ENCODE measurements around the gene BMP5. TPM values are rescaled to one million over a fixed set of nuclear protein-coding genes. Genes with fewer than 3 reads are reported as not detected.

Gene BMP5
- total and polyA plus RNA-seq, 9 of the 15 experiments (the other 6 are each of a cell fraction or from before 2014, with no cell fraction given): not detected

DNA sequence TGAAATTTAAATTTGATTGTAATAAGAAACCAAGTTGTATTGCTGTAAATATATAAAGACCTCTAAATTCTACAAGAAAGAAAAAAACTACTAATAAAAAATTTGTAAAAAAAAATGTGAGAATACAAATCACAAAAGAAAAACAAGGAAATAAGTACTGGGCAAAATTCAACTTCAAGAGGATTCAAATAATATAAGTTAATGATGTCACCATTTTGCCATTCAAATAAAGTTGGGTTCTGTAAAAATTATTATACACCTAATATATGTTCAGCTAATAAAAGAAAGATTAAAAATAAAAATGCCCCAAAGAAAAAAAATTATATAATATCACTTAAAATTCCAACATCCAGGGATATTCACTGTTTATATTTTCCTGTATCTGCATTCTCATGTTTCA, 47.0 kb upstream of the BMP5 start (continued):
- TF ChIP-seq, protein P1, sequence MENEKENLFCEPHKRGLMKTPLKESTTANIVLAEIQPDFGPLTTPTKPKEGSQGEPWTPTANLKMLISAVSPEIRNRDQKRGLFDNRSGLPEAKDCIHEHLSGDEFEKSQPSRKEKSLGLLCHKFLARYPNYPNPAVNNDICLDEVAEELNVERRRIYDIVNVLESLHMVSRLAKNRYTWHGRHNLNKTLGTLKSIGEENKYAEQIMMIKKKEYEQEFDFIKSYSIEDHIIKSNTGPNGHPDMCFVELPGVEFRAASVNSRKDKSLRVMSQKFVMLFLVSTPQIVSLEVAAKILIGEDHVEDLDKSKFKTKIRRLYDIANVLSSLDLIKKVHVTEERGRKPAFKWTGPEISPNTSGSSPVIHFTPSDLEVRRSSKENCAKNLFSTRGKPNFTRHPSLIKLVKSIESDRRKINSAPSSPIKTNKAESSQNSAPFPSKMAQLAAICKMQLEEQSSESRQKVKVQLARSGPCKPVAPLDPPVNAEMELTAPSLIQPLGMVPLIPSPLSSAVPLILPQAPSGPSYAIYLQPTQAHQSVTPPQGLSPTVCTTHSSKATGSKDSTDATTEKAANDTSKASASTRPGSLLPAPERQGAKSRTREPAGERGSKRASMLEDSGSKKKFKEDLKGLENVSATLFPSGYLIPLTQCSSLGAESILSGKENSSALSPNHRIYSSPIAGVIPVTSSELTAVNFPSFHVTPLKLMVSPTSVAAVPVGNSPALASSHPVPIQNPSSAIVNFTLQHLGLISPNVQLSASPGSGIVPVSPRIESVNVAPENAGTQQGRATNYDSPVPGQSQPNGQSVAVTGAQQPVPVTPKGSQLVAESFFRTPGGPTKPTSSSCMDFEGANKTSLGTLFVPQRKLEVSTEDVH (IDR thresholded peaks at IDR 0.05; ENCODE audit: low read depth, partially characterized antibody): no peak
- no peak for TF ChIP-seq HNRNPH1 (optimal IDR thresholded peaks at IDR 0.05; ENCODE audit: low read depth, low read length)
- TF ChIP-seq, protein P2, sequence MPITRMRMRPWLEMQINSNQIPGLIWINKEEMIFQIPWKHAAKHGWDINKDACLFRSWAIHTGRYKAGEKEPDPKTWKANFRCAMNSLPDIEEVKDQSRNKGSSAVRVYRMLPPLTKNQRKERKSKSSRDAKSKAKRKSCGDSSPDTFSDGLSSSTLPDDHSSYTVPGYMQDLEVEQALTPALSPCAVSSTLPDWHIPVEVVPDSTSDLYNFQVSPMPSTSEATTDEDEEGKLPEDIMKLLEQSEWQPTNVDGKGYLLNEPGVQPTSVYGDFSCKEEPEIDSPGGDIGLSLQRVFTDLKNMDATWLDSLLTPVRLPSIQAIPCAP (CRISPR knock-in tag; IDR thresholded peaks at IDR 0.05; ENCODE audit: borderline replicate concordance): no peak
- TF ChIP-seq CAMTA2 (CRISPR knock-in tag; conservative IDR thresholded peaks at IDR 0.05): no peak
- TF ChIP-seq, protein P3, sequence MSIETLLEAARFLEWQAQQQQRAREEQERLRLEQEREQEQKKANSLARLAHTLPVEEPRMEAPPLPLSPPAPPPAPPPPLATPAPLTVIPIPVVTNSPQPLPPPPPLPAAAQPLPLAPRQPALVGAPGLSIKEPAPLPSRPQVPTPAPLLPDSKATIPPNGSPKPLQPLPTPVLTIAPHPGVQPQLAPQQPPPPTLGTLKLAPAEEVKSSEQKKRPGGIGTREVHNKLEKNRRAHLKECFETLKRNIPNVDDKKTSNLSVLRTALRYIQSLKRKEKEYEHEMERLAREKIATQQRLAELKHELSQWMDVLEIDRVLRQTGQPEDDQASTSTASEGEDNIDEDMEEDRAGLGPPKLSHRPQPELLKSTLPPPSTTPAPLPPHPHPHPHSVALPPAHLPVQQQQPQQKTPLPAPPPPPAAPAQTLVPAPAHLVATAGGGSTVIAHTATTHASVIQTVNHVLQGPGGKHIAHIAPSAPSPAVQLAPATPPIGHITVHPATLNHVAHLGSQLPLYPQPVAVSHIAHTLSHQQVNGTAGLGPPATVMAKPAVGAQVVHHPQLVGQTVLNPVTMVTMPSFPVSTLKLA (conservative IDR thresholded peaks at IDR 0.05): no peak
- TF ChIP-seq HDAC8 (tag; IDR thresholded peaks at IDR 0.05): no peak

Measured in K562 (cell line).